ENCODE data around the gene ZMIZ1.

Gene ZMIZ1

DNA sequence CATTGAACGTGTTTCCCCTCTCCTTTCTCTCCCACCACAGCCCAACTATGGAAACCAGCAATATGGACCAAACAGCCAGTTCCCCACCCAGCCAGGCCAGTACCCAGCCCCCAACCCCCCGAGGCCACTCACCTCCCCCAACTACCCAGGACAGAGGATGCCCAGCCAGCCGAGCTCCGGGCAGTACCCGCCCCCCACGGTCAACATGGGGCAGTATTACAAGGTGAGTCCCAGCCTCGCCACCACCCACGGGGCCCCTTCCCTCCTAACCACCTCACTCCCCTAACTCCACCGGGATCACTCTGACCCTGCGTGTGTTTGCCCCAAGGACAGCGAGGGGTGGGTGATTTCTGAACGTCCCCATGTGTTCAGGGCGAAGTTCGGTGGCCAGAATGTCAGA lies 227.7 kb downstream of the ZMIZ1 start:
- in situ Hi-C loops (cut with MboI; ENCODE audit: low sequenced_read_pairs) = no loop called here

DNA sequence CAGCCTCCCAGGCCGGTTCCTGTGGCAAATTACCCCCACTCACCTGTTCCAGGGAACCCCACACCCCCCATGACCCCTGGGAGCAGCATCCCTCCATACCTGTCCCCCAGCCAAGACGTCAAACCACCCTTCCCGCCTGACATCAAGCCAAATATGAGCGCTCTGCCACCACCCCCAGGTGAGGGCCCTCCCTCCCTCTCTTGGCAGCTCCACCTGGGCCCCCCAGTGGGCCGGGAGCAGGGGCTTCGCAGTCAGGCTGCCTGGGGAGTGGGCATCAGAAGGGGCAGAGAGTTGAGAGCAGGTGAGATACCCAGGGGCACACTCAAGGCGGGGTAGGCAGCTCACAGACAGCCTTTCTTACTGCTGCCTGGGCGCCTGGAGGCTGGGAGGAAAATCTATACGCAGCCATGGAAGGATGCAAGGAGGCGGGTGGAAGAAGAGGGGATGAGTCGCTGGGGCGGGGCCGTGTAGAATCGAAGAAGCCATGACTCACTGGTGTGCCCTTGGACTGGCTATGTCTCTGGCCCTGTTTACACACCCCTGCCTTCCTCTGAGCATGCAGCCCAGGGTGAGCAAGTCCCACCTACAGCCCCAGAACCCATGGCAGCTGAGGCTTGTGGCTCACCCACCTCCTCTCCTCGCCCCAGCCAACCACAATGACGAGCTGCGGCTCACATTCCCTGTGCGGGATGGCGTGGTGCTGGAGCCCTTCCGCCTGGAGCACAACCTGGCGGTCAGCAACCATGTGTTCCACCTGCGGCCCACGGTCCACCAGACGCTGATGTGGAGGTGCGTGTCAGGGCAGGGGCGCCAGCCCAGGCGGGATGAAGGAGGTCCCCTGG lies 229.9 kb downstream of the ZMIZ1 start:
- in situ Hi-C loops (cut with MboI; ENCODE audit: low sequenced_read_pairs) = no loop called here

GRCh38 chr10:79299397-79300241 lies 230.9 kb downstream of the ZMIZ1 start:
- in situ Hi-C loops (cut with MboI; ENCODE audit: low sequenced_read_pairs) = no loop called here

GRCh38 chr10:79300711-79301110 lies 231.9 kb downstream of the ZMIZ1 start:
- in situ Hi-C loops (cut with MboI; ENCODE audit: low sequenced_read_pairs) = no loop called here

- in situ Hi-C loops (cut with MboI; ENCODE audit: low sequenced_read_pairs) = no loop called here
Observed at GRCh38 chr10:79301754-79302530, 233.2 kb downstream of the ZMIZ1 start.

DNA sequence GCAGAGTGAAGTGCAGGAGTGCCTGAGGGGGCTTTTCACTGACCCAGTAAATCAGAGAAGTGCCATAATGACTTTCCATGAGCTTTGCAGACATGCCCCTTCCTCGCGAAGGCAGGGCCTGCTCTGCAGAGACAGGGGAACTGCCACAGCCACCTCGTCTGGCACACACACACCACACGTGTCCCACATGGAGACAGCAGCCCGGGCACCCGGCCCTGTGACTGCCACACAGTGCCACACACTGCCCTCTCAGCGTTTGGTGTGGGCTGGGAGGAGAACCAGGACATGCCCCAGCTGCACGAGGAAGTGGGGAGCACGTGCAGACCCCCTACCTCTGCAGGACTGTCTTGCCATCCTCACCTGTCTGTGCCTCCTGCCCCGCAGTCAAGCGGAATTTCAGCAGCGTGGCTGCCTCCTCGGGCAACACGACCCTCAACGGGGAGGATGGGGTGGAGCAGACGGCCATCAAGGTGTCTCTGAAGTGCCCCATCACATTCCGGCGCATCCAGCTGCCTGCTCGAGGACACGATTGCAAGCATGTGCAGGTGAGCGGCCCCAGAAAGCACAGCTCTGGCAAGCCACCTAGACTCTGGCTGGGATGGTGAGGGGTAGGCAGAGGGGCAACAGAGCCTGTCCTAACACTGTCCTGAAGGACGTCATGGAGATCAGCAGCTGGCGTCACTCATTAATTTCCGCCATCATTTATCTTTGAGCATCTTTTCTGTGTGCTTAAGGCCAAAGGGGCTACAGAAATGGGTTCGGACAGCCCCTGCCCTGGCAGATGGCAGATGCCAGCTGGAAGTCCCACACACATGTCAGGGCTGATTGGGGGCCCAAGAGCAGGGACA lies 235.1 kb downstream of the ZMIZ1 start:
- in situ Hi-C loops (cut with MboI; ENCODE audit: low sequenced_read_pairs) = no loop called here

- in situ Hi-C loops (cut with MboI; ENCODE audit: low sequenced_read_pairs) = no loop called here
Observed at GRCh38 chr10:79304479-79305087, 235.8 kb downstream of the ZMIZ1 start.

DNA sequence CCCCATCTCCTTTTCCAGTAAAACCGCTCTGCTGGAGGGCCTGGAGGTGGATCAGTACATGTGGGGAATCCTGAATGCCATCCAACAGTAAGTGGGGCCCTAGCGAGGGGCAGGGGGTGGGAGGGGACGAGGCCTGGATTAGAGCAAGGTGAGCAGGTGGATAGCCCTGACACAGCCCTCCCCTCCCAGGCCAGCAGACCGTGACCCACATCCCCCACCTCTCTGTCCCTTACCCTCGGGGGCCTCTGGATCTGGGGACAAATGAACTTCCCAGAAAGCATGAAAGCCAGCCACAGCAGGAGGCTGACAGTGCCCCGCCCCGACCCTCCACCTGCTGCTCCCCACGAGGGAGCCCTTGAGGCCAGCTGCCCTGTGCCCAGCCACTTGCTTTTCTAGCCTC lies 236.7 kb downstream of the ZMIZ1 start:
- in situ Hi-C loops (cut with MboI; ENCODE audit: low sequenced_read_pairs) = no loop called here

- in situ Hi-C loops (cut with MboI; ENCODE audit: low sequenced_read_pairs) = no loop called here
Observed at GRCh38 chr10:79305988-79306387, 237.2 kb downstream of the ZMIZ1 start.

GRCh38 chr10:79306644-79307220 lies 238.0 kb downstream of the ZMIZ1 start:
- in situ Hi-C loops (cut with MboI; ENCODE audit: low sequenced_read_pairs) = no loop called here

DNA sequence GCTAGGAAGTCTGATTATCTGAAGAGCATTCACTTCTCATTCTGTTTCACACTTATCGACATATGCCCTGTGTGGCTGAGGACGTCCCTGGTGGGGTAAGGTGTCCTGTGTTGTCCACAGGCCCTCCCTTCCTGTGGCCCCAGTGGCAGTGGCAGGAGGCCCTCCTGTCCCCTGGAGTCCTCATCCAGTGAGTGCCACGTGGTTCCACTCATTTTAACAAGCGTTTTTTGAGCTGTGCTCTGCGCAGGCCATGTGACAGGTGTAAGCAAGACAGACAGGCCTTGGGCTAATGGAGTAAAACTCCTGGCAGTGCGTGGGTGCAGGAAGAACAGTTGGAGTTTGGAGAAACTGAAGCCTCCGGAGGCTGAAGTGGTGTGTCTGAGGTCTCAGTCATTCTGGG lies 239.2 kb downstream of the ZMIZ1 start:
- in situ Hi-C loops (cut with MboI; ENCODE audit: low sequenced_read_pairs) = no loop called here

- in situ Hi-C loops (cut with MboI; ENCODE audit: low sequenced_read_pairs) = no loop called here
Observed at GRCh38 chr10:79308969-79309665, 240.4 kb downstream of the ZMIZ1 start.

DNA sequence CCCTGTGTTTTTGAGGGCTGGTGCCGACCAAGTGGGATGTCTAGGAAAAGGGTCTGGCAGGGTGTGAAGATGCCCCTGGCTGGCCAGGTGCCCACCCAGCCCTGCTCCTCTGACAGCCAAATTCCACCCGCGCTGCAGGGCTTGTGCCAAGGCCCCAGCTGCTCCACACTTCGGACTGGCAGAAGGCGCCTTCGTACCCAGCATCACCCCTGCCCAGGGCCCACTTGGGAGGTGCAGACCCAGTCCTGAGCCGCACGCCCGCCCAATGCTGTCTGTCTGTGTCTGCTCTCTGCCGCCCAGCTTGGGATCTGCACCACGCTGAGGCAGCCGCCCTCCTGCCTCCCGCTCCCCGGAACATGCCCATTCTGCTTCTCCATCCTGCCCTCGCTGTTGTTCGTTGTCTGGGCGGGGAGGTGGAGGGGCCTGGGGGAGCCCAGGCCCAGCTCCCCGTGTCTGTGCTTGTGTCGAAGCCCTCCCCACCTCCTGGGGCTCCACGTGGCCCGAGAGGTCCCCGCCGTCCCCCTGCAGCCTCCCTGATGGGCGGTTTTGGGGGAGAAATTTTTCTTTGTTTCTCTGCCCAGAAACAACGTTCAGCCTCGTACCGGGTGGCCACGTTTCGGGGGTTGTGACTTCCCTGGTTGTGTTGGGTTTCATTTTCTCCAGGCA lies 241.6 kb downstream of the ZMIZ1 start:
- in situ Hi-C loops (cut with MboI; ENCODE audit: low sequenced_read_pairs) = no loop called here

DNA sequence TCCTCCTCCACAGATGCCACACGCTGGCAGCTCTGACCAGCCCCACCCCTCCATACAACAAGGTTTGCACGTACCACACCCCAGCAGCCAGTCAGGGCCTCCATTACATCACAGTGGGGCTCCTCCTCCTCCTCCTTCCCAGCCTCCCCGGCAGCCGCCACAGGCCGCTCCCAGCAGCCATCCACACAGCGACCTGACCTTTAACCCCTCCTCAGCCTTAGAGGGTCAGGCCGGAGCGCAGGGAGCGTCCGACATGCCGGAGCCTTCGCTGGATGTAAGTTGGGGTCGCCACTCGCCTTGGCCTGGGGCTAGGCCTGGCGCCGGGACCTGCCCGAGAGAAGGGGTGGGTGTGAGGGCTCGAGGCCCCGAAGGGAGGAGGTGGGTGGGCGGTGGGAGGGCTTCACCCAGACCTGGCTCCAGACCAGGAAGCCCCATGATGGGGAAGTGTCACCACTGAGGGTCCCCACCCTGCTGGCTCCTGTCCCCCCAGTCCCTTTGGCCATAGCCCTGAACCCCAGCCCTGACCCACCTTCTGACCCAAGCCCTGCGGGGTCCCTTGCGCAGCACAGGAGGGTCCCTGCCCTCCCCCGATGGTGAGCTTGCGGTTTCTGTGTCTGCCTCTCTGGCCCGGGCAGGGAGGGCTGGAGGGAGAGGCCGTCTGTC lies 242.3 kb downstream of the ZMIZ1 start:
- in situ Hi-C loops (cut with MboI; ENCODE audit: low sequenced_read_pairs) = no loop called here

GRCh38 chr10:79311581-79312407 lies 243.0 kb downstream of the ZMIZ1 start:
- in situ Hi-C loops (cut with MboI; ENCODE audit: low sequenced_read_pairs) = no loop called here

DNA sequence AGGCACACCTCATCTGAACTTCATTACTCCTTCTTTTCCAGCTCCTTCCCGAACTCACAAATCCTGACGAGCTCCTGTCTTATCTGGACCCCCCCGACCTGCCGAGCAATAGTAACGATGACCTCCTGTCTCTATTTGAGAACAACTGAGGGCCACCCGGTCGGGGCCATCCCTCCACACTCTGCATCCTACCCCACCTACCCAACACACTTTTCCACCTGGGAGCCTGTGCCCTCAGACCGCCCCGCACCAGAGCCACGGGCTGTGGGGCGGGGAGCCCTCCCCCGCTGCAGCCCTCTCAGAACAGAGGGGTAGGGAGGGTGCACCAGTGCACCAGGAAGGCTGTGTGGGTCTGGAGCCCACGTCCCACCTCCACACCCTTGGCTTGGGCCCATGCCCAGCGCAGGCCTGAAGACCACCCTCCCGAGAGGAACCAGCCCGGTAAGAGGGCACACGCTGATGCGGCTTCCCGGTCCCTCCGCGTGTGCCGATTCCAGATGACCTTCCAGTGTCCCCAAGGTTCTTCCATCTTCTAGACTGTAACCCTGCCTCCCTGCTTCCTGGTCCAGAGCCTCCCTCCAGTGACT lies 243.9 kb downstream of the ZMIZ1 start:
- in situ Hi-C loops (cut with MboI; ENCODE audit: low sequenced_read_pairs) = no loop called here

- in situ Hi-C loops (cut with MboI; ENCODE audit: low sequenced_read_pairs) = no loop called here
Observed at GRCh38 chr10:79313320-79313719, 244.6 kb downstream of the ZMIZ1 start.

All from hTERT RPE-1 (cell line).